ENCODE data around the gene TTLL1. TPM values are rescaled to one million over a fixed set of nuclear protein-coding genes. Genes with fewer than 3 reads are reported as not detected.

TTLL1 gene
- total and polyA plus RNA-seq, 9 of the 15 experiments (the other 6 are each of a cell fraction or from before 2014, with no cell fraction given) = 0.06 to 0.85 (median 0.17) TPM

GRCh38 chr22:43110444-43110926 lies 21.3 kb upstream of the TTLL1 start, which contains the start of gene BIK (continued):
- TF ChIP-seq CTCFL (IDR thresholded peaks at IDR 0.05; ENCODE audit: borderline replicate concordance, insufficient read depth, low read depth, low read length, poor library complexity, severe bottlenecking) (peak; percentile 19), ZNF778 (CRISPR knock-in tag; IDR thresholded peaks at IDR 0.05) (no peak), RBFOX2 (IDR thresholded peaks at IDR 0.05; ENCODE audit: low read depth, low read length) (0 out of 2 replicates have a peak, but pooled peaks have one; percentile 34), GABPB2 (CRISPR knock-in tag; conservative IDR thresholded peaks at IDR 0.05) (no peak), POLR2G (IDR thresholded peaks at IDR 0.05; ENCODE audit: low read depth, low read length) (0 out of 2 replicates have a peak, but pooled peaks have one; percentile 44), E2F6 (IDR thresholded peaks at IDR 0.05; ENCODE audit: borderline replicate concordance in 1 of 2, extremely low read depth in 1 of 2, insufficient read depth in 1 of 2, insufficient read length in 1 of 2, low read depth in 1 of 2, low read length in 1 of 2, poor library complexity in 1 of 2, severe bottlenecking in 1 of 2) (peak in 1 of 2 experiments; percentile 59), FOXP1 (CRISPR knock-in tag; IDR thresholded peaks at IDR 0.05) (0 out of 2 replicates have a peak, but pooled peaks have one; percentile 32), ZFX (CRISPR knock-in tag; IDR thresholded peaks at IDR 0.05) (peak; percentile 66), TCF3 (CRISPR knock-in tag; IDR thresholded peaks at IDR 0.05) (no peak), ETV5 (CRISPR knock-in tag; IDR thresholded peaks at IDR 0.05; ENCODE audit: low read depth) (no peak), ZZZ3 (IDR thresholded peaks at IDR 0.05) (no peak)

All from K562 (cell line).